HEK293 (cell line): ENCODE measurements around the gene EIF3B.

Experiments
- CTCF ChIA-PET: fragments of 350-600 bp; formaldehyde crosslinking; extraction: SDS; loops from one replicate; lab custom pipeline; 2021; ENCODE audit warnings: antibody characterized with exemption; lab: Yijun Ruan, JAX
- POLR2A ChIA-PET: fragments of 300-600 bp; formaldehyde crosslinking; extraction: SDS; loops from one replicate; lab custom pipeline; 2020; ENCODE audit warnings: antibody characterized with exemption, inconsistent platforms; lab: Yijun Ruan, JAX
- H3K27ac ChIP-seq: fragments of 200-500 bp; sonication (Bioruptor generic); 2 replicates; pipeline ENCODE4 v1.5.1; 2014; ENCODE audit warnings: low read depth, low read length, control low read depth, inconsistent platforms; ENCODE audit errors: extremely low read depth
- H3K36me3 ChIP-seq, 2 experiments: fragments of 200-500 bp in 1 of 2; sonication (Bioruptor generic) in 1 of 2; 1 replicate in 1 of 2; 2 replicates in 1 of 2; pipeline ENCODE4 v1.5.1; 2014 to 2017; ENCODE audit warnings: inconsistent platforms in 2 of 2, low read length in 2 of 2; ENCODE audit not compliant: control insufficient read depth in 2 of 2, insufficient read depth in 1 of 2
- H3K4me1 ChIP-seq: fragments of 200-500 bp; sonication (Bioruptor generic); 2 replicates; pipeline ENCODE4 v1.5.1; 2014; ENCODE audit warnings: mild to moderate bottlenecking, low read length, inconsistent platforms; ENCODE audit not compliant: control insufficient read depth, insufficient read depth
- H3K4me3 ChIP-seq: 2 replicates; pipeline ENCODE4 v1.5.1; 2011; ENCODE audit warnings: low read depth, mild to moderate bottlenecking, control low read depth, low read length, moderate library complexity
- H3K9me3 ChIP-seq: fragments of 200-500 bp; sonication (Bioruptor generic); 2 replicates; pipeline ENCODE4 v1.5.1; 2014; ENCODE audit warnings: low read depth, low read length, inconsistent platforms; ENCODE audit not compliant: control insufficient read depth, insufficient read depth
- KLF7 ChIP-seq: fragments of 450-650 bp; formaldehyde crosslinking; IDR thresholded peaks from 2 replicates; pipeline ENCODE4 v1.5.1; 2016; ENCODE audit warnings: missing biosample characterization, missing genetic modification characterization, borderline replicate concordance
- MEIS1 ChIP-seq: sonication (generic); formaldehyde crosslinking; IDR thresholded peaks from 2 replicates; pipeline ENCODE4 v1.8.1; 2022; ENCODE audit warnings: missing genetic modification reagents, mild to moderate bottlenecking, borderline replicate concordance
- PRDM1 ChIP-seq: fragments of 450-650 bp; formaldehyde crosslinking; IDR thresholded peaks from 2 replicates; pipeline ENCODE4; 2016; ENCODE audit warnings: missing biosample characterization, missing genetic modification characterization
- SCRT1 ChIP-seq: fragments of 450-650 bp; formaldehyde crosslinking; IDR thresholded peaks from 2 replicates; pipeline ENCODE4 v1.5.1; 2016; ENCODE audit warnings: missing biosample characterization, missing genetic modification characterization, borderline replicate concordance
- YY1 ChIP-seq: fragments of 450-650 bp; formaldehyde crosslinking; IDR thresholded peaks from 2 replicates; pipeline ENCODE4 v1.5.1; 2018; ENCODE audit warnings: missing biosample characterization, missing genetic modification characterization
- YY2 ChIP-seq: fragments of 450-650 bp; formaldehyde crosslinking; IDR thresholded peaks from 2 replicates; pipeline ENCODE4 v1.5.1; 2016; ENCODE audit warnings: missing biosample characterization, missing genetic modification characterization
- ZBTB20 ChIP-seq: fragments of 450-650 bp; formaldehyde crosslinking; IDR thresholded peaks from 2 replicates; pipeline ENCODE4 v1.5.1; 2016; ENCODE audit warnings: missing biosample characterization, missing genetic modification characterization
- ZFP37 ChIP-seq: fragments of 450-650 bp; formaldehyde crosslinking; IDR thresholded peaks from 2 replicates; pipeline ENCODE4 v1.5.1; 2016; ENCODE audit warnings: missing biosample characterization, missing genetic modification characterization
- ZNF157 ChIP-seq: fragments of 450-650 bp; formaldehyde crosslinking; IDR thresholded peaks from 2 replicates; pipeline ENCODE4 v1.5.1; 2016; ENCODE audit warnings: missing biosample characterization, missing genetic modification characterization
- ZNF175 ChIP-seq: fragments of 450-650 bp; formaldehyde crosslinking; IDR thresholded peaks from 2 replicates; pipeline ENCODE4 v1.5.1; 2016; ENCODE audit warnings: missing biosample characterization, missing genetic modification characterization
- ZNF221 ChIP-seq: fragments of 450-650 bp; formaldehyde crosslinking; IDR thresholded peaks from 2 replicates; pipeline ENCODE4 v1.5.1; 2017; ENCODE audit warnings: missing biosample characterization, missing genetic modification characterization, borderline replicate concordance
- ZNF324 ChIP-seq: fragments of 450-650 bp; formaldehyde crosslinking; IDR thresholded peaks from 2 replicates; pipeline ENCODE4 v1.5.1; 2016; ENCODE audit warnings: missing biosample characterization, missing genetic modification characterization
- ZNF335 ChIP-seq: fragments of 450-650 bp; formaldehyde crosslinking; conservative IDR thresholded peaks from 2 replicates; pipeline ENCODE4 v1.5.1; 2016; ENCODE audit warnings: missing biosample characterization, missing genetic modification characterization
- ZNF366 ChIP-seq: fragments of 450-650 bp; formaldehyde crosslinking; conservative IDR thresholded peaks from 2 replicates; pipeline ENCODE4 v1.5.1; 2016; ENCODE audit warnings: missing biosample characterization, missing genetic modification characterization
- ZNF404 ChIP-seq: fragments of 450-650 bp; formaldehyde crosslinking; IDR thresholded peaks from 2 replicates; pipeline ENCODE4 v1.5.1; 2017; ENCODE audit warnings: missing biosample characterization, missing genetic modification characterization
- ZNF473 ChIP-seq: fragments of 450-650 bp; formaldehyde crosslinking; IDR thresholded peaks from 2 replicates; pipeline ENCODE4 v1.5.1; 2017; ENCODE audit warnings: missing biosample characterization, missing genetic modification characterization
- ZNF510 ChIP-seq: fragments of 450-650 bp; formaldehyde crosslinking; IDR thresholded peaks from 2 replicates; pipeline ENCODE4 v1.5.1; 2018; ENCODE audit warnings: mild to moderate bottlenecking, missing genetic modification characterization, missing biosample characterization; ENCODE audit not compliant: insufficient replicate concordance
- ZNF548 ChIP-seq: fragments of 450-650 bp; formaldehyde crosslinking; IDR thresholded peaks from 2 replicates; pipeline ENCODE4 v1.5.1; 2016; ENCODE audit warnings: missing biosample characterization, missing genetic modification characterization
- ZNF549 ChIP-seq: fragments of 450-650 bp; IDR thresholded peaks from 2 replicates; pipeline ENCODE4 v1.5.1; 2018; ENCODE audit warnings: missing biosample characterization, missing genetic modification characterization, mild to moderate bottlenecking, inconsistent platforms, moderate library complexity
- ZNF571 ChIP-seq: fragments of 450-650 bp; formaldehyde crosslinking; IDR thresholded peaks from 2 replicates; pipeline ENCODE4 v1.5.0; 2017; ENCODE audit warnings: missing biosample characterization, missing genetic modification characterization
- ZNF580 ChIP-seq: fragments of 450-650 bp; formaldehyde crosslinking; IDR thresholded peaks from 2 replicates; pipeline ENCODE4 v1.5.1; 2016; ENCODE audit warnings: missing biosample characterization, missing genetic modification characterization
- ZNF629 ChIP-seq: fragments of 450-650 bp; formaldehyde crosslinking; IDR thresholded peaks from 2 replicates; pipeline ENCODE4 v1.5.1; 2017; ENCODE audit warnings: missing biosample characterization, missing genetic modification characterization
- ZNF692 ChIP-seq: fragments of 450-650 bp; formaldehyde crosslinking; IDR thresholded peaks from 2 replicates; pipeline ENCODE4 v1.5.1; 2016; ENCODE audit warnings: missing biosample characterization, missing genetic modification characterization
- ZNF785 ChIP-seq: fragments of 450-650 bp; formaldehyde crosslinking; IDR thresholded peaks from 2 replicates; pipeline ENCODE4 v1.5.1; 2016; ENCODE audit warnings: missing biosample characterization, missing genetic modification characterization
- ZXDB ChIP-seq: fragments of 450-650 bp; formaldehyde crosslinking; IDR thresholded peaks from 2 replicates; pipeline ENCODE4 v1.5.1; 2016; ENCODE audit warnings: missing biosample characterization, missing genetic modification characterization
- TF ChIP-seq, protein P1 (sequence below): fragments of 450-650 bp; formaldehyde crosslinking; IDR thresholded peaks from 2 replicates; pipeline ENCODE4 v1.5.1; 2016; ENCODE audit warnings: missing biosample characterization, missing genetic modification characterization
- TF ChIP-seq, protein P2 (sequence below): fragments of 450-650 bp; formaldehyde crosslinking; IDR thresholded peaks from 2 replicates; pipeline ENCODE4 v1.5.1; 2017; ENCODE audit warnings: missing biosample characterization, missing genetic modification characterization

Gene EIF3B

DNA sequence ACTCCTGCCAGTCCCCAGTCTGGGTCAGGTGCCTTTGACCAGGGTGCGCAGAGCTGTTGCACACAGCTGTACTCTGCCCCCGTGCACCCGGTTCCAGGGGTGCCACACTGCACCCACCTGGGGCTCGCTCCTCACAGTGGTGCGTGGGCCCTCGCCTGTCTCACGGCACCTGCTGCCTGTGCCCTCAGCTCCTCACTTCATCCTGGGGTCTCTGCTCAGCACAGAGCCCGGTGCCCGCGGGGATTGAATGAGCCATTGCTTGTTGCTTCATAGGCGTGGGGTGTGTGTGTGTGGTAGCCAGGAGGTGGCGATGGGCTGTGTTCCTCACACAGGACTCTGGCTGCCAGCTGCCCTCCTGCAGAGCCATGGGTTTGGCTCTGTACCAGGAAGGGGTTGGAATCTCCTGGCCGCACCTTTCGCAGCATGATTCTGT lies 18.5 kb downstream of the EIF3B start (continued):
- no peak for TF ChIP-seq ZNF692 (tag by site-specific recombination)

- no peak for TF ChIP-seq SCRT1 (tag by site-specific recombination)
- TF ChIP-seq ZXDB (tag by site-specific recombination) = no peak
- TF ChIP-seq ZNF324 = no peak
- TF ChIP-seq YY2 (tag by site-specific recombination) = no peak
- TF ChIP-seq ZNF629 = no peak
- no peak for TF ChIP-seq ZNF404 (tag by site-specific recombination)
- no peak for TF ChIP-seq ZNF571
- no peak for TF ChIP-seq ZNF221 (tag by site-specific recombination)
- TF ChIP-seq, protein P1, sequence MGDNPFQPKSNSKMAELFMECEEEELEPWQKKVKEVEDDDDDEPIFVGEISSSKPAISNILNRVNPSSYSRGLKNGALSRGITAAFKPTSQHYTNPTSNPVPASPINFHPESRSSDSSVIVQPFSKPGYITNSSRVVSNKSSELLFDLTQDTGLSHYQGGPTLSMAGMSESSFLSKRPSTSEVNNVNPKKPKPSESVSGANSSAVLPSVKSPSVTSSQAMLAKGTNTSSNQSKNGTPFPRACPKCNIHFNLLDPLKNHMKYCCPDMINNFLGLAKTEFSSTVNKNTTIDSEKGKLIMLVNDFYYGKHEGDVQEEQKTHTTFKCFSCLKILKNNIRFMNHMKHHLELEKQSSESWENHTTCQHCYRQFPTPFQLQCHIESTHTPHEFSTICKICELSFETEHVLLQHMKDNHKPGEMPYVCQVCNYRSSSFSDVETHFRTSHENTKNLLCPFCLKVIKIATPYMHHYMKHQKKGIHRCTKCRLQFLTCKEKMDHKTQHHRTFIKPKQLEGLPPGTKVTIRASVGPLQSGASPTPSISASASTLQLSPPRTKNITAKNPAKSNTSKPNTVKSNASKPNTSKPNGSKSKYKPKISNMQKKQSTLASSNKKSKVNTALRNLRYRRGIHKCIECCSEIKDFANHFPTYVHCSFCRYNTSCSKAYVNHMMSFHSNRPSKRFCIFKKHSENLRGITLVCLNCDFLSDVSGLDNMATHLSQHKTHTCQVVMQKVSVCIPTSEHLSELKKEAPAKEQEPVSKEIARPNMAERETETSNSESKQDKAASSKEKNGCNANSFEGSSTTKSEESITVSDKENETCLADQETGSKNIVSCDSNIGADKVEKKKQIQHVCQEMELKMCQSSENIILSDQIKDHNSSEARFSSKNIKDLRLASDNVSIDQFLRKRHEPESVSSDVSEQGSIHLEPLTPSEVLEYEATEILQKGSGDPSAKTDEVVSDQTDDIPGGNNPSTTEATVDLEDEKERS (tag by site-specific recombination) = no peak
- TF ChIP-seq ZNF548 (tag by site-specific recombination) = no peak
- TF ChIP-seq ZNF785 (tag by site-specific recombination) = no peak
- no peak for TF ChIP-seq ZNF157 (tag by site-specific recombination)
- no peak for TF ChIP-seq ZNF473
- no peak for TF ChIP-seq ZNF549 (tag by site-specific recombination)
- TF ChIP-seq MEIS1 = no peak
- TF ChIP-seq YY1 = no peak
- no peak for TF ChIP-seq ZNF175 (tag by site-specific recombination)
- no peak for TF ChIP-seq ZNF580 (tag by site-specific recombination)
- TF ChIP-seq, all 188 proteins: peak for 0
- POLR2A ChIA-PET = no interaction called here
- peaks cover 42 to 91% of the 10 kb centered on the region in 2 experiments for H3K36me3 ChIP-seq
- H3K4me3 ChIP-seq = no peak overlapping the region
- no peaks in the 10 kb centered on the region for H3K9me3 ChIP-seq
- CTCF ChIA-PET = no interaction called here
- H3K4me1 ChIP-seq = no peaks in the 10 kb centered on the region
- H3K27ac ChIP-seq = no peak overlapping the region
These were observed 19.0 kb downstream of the EIF3B start for GRCh38 chr7:2373646-2374045.

GRCh38 chr7:2374401-2374800 lies 19.8 kb downstream of the EIF3B start:
- Histone ChIP-seq H3K36me3 (peaks cover 41 to 91% of the 10 kb centered on the region in 2 experiments), H3K4me3 (no peak overlapping the region), H3K27ac (no peak overlapping the region), H3K4me1 (no peaks in the 10 kb centered on the region), H3K9me3 (no peaks in the 10 kb centered on the region)
- POLR2A ChIA-PET = no interaction called here
- CTCF ChIA-PET = no interaction called here
- no peak for TF ChIP-seq ZBTB20 (tag by site-specific recombination)
- no peak for TF ChIP-seq ZNF510 (tag by site-specific recombination)
- no peak for TF ChIP-seq KLF7 (tag by site-specific recombination)
- TF ChIP-seq ZFP37 (tag by site-specific recombination) = no peak
- no peak for TF ChIP-seq ZNF366 (tag by site-specific recombination)
- no peak for TF ChIP-seq ZNF335 (tag by site-specific recombination)
- no peak for TF ChIP-seq ZNF548 (tag by site-specific recombination)
- no peak for TF ChIP-seq PRDM1 (tag by site-specific recombination)
- TF ChIP-seq, protein P2, sequence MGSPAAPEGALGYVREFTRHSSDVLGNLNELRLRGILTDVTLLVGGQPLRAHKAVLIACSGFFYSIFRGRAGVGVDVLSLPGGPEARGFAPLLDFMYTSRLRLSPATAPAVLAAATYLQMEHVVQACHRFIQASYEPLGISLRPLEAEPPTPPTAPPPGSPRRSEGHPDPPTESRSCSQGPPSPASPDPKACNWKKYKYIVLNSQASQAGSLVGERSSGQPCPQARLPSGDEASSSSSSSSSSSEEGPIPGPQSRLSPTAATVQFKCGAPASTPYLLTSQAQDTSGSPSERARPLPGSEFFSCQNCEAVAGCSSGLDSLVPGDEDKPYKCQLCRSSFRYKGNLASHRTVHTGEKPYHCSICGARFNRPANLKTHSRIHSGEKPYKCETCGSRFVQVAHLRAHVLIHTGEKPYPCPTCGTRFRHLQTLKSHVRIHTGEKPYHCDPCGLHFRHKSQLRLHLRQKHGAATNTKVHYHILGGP (tag by site-specific recombination) = no peak
- TF ChIP-seq ZNF692 (tag by site-specific recombination) = no peak
